ENCODE data around the gene FZR1. TPM values are rescaled to one million over a fixed set of nuclear protein-coding genes. Genes with fewer than 3 reads are reported as not detected.

Gene FZR1
- total and polyA plus RNA-seq, 9 of the 15 experiments (the other 6 are each of a cell fraction or from before 2014, with no cell fraction given): 0.18 to 48.0 (median 22.2) TPM

DNA sequence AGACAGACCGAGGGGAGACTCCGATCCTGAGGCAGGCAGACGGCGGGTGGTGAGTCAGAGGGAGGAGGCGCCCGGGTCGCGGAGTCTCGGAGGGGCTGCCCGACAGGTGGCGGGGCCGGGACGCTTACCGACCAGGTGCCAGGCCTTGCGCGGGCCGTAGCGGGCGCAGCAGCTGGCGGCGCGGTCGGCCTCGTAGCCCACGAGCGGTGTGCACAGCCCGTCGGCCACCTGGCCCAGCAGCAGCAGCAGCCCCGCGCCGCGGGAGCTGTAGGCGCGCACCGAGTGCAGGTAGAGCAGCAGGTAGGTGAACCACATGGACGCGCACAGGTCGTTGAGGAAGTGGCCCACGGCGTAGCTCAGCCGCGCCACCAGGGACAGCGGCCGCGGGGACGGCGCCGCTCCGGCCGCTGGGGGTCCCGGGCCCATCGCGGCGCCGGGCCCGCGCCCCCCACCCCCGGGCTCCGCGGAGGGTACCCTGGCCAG lies 50.9 kb downstream of the FZR1 start (continued):
- TF ChIP-seq, protein P1, sequence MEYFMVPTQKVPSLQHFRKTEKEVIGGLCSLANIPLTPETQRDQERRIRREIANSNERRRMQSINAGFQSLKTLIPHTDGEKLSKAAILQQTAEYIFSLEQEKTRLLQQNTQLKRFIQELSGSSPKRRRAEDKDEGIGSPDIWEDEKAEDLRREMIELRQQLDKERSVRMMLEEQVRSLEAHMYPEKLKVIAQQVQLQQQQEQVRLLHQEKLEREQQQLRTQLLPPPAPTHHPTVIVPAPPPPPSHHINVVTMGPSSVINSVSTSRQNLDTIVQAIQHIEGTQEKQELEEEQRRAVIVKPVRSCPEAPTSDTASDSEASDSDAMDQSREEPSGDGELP (CRISPR knock-in tag; IDR thresholded peaks at IDR 0.05; ENCODE audit: borderline replicate concordance): peak; percentile 20; the same call in 1 of the 2 replicates
- TF ChIP-seq SIRT6 (IDR thresholded peaks at IDR 0.05; ENCODE audit: low read depth, low read length) (no peak), SREBF1 (IDR thresholded peaks at IDR 0.05; ENCODE audit: borderline replicate concordance, low read depth, low read length) (no peak), RFX7 (CRISPR knock-in tag; IDR thresholded peaks at IDR 0.05) (no peak), SUPT5H (IDR thresholded peaks at IDR 0.05) (no peak), CAMTA2 (CRISPR knock-in tag; conservative IDR thresholded peaks at IDR 0.05) (no peak), ZBED1 (IDR thresholded peaks at IDR 0.05) (no peak), KLF6 (CRISPR knock-in tag; IDR thresholded peaks at IDR 0.05; ENCODE audit: borderline replicate concordance) (no peak), ZKSCAN3 (CRISPR knock-in tag; IDR thresholded peaks at IDR 0.05) (no peak), POLR2B (IDR thresholded peaks at IDR 0.05; ENCODE audit: low read depth, partially characterized antibody) (no peak), MTA1 (IDR thresholded peaks at IDR 0.05; ENCODE audit: borderline replicate concordance) (no peak), RBBP5 (IDR thresholded peaks at IDR 0.05; ENCODE audit: borderline replicate concordance, insufficient read depth, low read length, poor library complexity, severe bottlenecking) (peak; percentile 80), NFE2 (IDR thresholded peaks at IDR 0.05; ENCODE audit: low read depth) (no peak), KHSRP (IDR thresholded peaks at IDR 0.05) (no peak), THRAP3 (IDR thresholded peaks at IDR 0.05; ENCODE audit: borderline replicate concordance) (no peak)
- TF ChIP-seq, protein P2, sequence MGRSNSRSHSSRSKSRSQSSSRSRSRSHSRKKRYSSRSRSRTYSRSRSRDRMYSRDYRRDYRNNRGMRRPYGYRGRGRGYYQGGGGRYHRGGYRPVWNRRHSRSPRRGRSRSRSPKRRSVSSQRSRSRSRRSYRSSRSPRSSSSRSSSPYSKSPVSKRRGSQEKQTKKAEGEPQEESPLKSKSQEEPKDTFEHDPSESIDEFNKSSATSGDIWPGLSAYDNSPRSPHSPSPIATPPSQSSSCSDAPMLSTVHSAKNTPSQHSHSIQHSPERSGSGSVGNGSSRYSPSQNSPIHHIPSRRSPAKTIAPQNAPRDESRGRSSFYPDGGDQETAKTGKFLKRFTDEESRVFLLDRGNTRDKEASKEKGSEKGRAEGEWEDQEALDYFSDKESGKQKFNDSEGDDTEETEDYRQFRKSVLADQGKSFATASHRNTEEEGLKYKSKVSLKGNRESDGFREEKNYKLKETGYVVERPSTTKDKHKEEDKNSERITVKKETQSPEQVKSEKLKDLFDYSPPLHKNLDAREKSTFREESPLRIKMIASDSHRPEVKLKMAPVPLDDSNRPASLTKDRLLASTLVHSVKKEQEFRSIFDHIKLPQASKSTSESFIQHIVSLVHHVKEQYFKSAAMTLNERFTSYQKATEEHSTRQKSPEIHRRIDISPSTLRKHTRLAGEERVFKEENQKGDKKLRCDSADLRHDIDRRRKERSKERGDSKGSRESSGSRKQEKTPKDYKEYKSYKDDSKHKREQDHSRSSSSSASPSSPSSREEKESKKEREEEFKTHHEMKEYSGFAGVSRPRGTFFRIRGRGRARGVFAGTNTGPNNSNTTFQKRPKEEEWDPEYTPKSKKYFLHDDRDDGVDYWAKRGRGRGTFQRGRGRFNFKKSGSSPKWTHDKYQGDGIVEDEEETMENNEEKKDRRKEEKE (IDR thresholded peaks at IDR 0.05; ENCODE audit: borderline replicate concordance in 1 of 2, control insufficient read depth in 1 of 2, low read depth in 2 of 2, low read length in 1 of 2): no peak
- TF ChIP-seq, protein P3, sequence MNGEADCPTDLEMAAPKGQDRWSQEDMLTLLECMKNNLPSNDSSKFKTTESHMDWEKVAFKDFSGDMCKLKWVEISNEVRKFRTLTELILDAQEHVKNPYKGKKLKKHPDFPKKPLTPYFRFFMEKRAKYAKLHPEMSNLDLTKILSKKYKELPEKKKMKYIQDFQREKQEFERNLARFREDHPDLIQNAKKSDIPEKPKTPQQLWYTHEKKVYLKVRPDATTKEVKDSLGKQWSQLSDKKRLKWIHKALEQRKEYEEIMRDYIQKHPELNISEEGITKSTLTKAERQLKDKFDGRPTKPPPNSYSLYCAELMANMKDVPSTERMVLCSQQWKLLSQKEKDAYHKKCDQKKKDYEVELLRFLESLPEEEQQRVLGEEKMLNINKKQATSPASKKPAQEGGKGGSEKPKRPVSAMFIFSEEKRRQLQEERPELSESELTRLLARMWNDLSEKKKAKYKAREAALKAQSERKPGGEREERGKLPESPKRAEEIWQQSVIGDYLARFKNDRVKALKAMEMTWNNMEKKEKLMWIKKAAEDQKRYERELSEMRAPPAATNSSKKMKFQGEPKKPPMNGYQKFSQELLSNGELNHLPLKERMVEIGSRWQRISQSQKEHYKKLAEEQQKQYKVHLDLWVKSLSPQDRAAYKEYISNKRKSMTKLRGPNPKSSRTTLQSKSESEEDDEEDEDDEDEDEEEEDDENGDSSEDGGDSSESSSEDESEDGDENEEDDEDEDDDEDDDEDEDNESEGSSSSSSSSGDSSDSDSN (IDR thresholded peaks at IDR 0.05; ENCODE audit: borderline replicate concordance in 1 of 2, low read depth in 2 of 2, low read length in 2 of 2): no peak
- TF ChIP-seq, protein P4, sequence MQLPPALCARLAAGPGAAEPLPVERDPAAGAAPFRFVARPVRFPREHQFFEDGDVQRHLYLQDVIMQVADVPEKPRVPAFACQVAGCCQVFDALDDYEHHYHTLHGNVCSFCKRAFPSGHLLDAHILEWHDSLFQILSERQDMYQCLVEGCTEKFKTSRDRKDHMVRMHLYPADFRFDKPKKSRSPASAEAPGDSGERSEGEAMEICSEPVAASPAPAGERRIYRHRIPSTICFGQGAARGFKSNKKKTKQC (CRISPR knock-in tag; IDR thresholded peaks at IDR 0.05): peak; percentile 75; the same call in 1 of the 2 replicates
- TF ChIP-seq, protein P5, sequence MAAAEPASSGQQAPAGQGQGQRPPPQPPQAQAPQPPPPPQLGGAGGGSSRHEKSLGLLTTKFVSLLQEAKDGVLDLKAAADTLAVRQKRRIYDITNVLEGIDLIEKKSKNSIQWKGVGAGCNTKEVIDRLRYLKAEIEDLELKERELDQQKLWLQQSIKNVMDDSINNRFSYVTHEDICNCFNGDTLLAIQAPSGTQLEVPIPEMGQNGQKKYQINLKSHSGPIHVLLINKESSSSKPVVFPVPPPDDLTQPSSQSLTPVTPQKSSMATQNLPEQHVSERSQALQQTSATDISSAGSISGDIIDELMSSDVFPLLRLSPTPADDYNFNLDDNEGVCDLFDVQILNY (CRISPR knock-in tag; IDR thresholded peaks at IDR 0.05): no peak
- TF ChIP-seq, protein P6, sequence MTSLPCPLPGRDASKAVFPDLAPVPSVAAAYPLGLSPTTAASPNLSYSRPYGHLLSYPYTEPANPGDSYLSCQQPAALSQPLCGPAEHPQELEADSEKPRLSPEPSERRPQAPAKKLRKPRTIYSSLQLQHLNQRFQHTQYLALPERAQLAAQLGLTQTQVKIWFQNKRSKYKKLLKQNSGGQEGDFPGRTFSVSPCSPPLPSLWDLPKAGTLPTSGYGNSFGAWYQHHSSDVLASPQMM (CRISPR knock-in tag; IDR thresholded peaks at IDR 0.05): no peak
